NOMO-1 treated with dmso at 0.1 percent for 144 hours (cell line): ENCODE results near the gene RPS5.
A peak's percentile ranks its signal among the peaks of the same experiment; 100 is the strongest.

Experiments
- DNase-seq: peaks from one replicate; lab custom pipeline; 2025; ENCODE audit not compliant: unreplicated experiment; lab: John Stamatoyannopoulos, UW

Gene RPS5

GRCh38 chr19:58385313-58385890 lies 1.7 kb upstream of the RPS5 start:
- DNase-seq: no peak

- no peak for DNase-seq
These were observed 1.0 kb upstream of the RPS5 start for GRCh38 chr19:58385891-58386575.

GRCh38 chr19:58387338-58388174 lies 487 bp downstream of the RPS5 start:
- DNase-seq: no peak

GRCh38 chr19:58388175-58388526 lies 1.1 kb downstream of the RPS5 start:
- no peak for DNase-seq

GRCh38 chr19:58392945-58393724 lies 6.1 kb downstream of the RPS5 start:
- DNase-seq: no peak

GRCh38 chr19:58393725-58394033 lies 6.6 kb downstream of the RPS5 start:
- no peak for DNase-seq

GRCh38 chr19:58394821-58395219 lies 7.8 kb downstream of the RPS5 start:
- no peak for DNase-seq

- no peak for DNase-seq
These were observed 8.3 kb downstream of the RPS5 start, which contains the start of gene RNF225 for GRCh38 chr19:58395220-58395978. Gene RNF225, plus strand, starts transcription at chr19:58395656. Its CDS starts 434 bp downstream, at chr19:58396090.

GRCh38 chr19:58395979-58396627 lies 9.0 kb downstream of the RPS5 start:
- DNase-seq: no peak

- no peak for DNase-seq
These were observed 9.8 kb downstream of the RPS5 start for GRCh38 chr19:58396691-58397532.

- no peak for DNase-seq
These were observed 10.5 kb downstream of the RPS5 start for GRCh38 chr19:58397533-58398037.

GRCh38 chr19:58398087-58398486 lies 11.0 kb downstream of the RPS5 start:
- no peak for DNase-seq

GRCh38 chr19:58398545-58398944 lies 11.5 kb downstream of the RPS5 start:
- no peak for DNase-seq

GRCh38 chr19:58399903-58400302 lies 12.8 kb downstream of the RPS5 start:
- DNase-seq: no peak

GRCh38 chr19:58400316-58400915 lies 13.3 kb downstream of the RPS5 start:
- DNase-seq: no peak

- peak; percentile 98 for DNase-seq
These were observed 14.1 kb downstream of the RPS5 start for GRCh38 chr19:58400916-58401839.

- no peak for DNase-seq
These were observed 14.9 kb downstream of the RPS5 start for GRCh38 chr19:58401840-58402421.
